Large intestine (tissue), 1 donor: ENCODE data around the gene SLC2A13. TPM values are rescaled to one million over a fixed set of nuclear protein-coding genes. Genes with fewer than 3 reads are reported as not detected.

Experiments used
- polyA plus RNA-seq: library from polyadenylated mRNA; unstranded; fragments of 120-200 nt; gene quantifications from one replicate; pipeline ENCODE4 v1.2.1, GENCODE V29; 2013

Gene SLC2A13
- polyA plus RNA-seq, 1 donor: 21.4 TPM

Other genes with a start within 250 kb of the SLC2A13 start
- 2.8 TPM for gene LRRK2, start 118.9 kb upstream of the SLC2A13 start, polyA plus RNA-seq